Liver (tissue), 9 donors: ENCODE data around the gene EBF3. TPM values are rescaled to one million over a fixed set of nuclear protein-coding genes. Genes with fewer than 3 reads are reported as not detected.

ENCODE experiments used
- DNase-seq: peaks from one replicate; pipeline ENCODE4 v3.0.0-alpha.2; 2017; ENCODE audit warnings: low spot score
- H3K27ac ChIP-seq, 2 donors: one replicate each; pipeline ENCODE4 v1.7.0; 2013; ENCODE audit warnings: inconsistent platforms in 2 of 2, low read length in 2 of 2, control low read depth in 1 of 2, low read depth in 1 of 2, mild to moderate bottlenecking in 1 of 2
- H3K27me3 ChIP-seq, 4 donors: one replicate each; pipeline versions ENCODE4 v1.6.1 to v1.7.0; 2013; ENCODE audit warnings: low read length in 3 of 4, inconsistent platforms in 1 of 4, mild to moderate bottlenecking in 1 of 4, moderate library complexity in 1 of 4; ENCODE audit not compliant: control insufficient read depth in 4 of 4, insufficient read depth in 4 of 4
- H3K36me3 ChIP-seq, 4 donors: one replicate each; pipeline versions ENCODE4 v1.6.1 to v1.7.0; 2013; ENCODE audit warnings: low read length in 3 of 4, mild to moderate bottlenecking in 3 of 4, low read depth in 1 of 4, moderate library complexity in 1 of 4; ENCODE audit not compliant: control insufficient read depth in 4 of 4, insufficient read depth in 3 of 4
- H3K4me1 ChIP-seq, 4 donors: one replicate each; pipeline versions ENCODE4 v1.6.1 to v1.7.0; 2013; ENCODE audit warnings: low read length in 3 of 4, mild to moderate bottlenecking in 3 of 4, moderate library complexity in 1 of 4; ENCODE audit not compliant: control insufficient read depth in 4 of 4, insufficient read depth in 4 of 4
- H3K4me3 ChIP-seq, 3 donors: one replicate each; pipeline versions ENCODE4 v1.6.1 to v1.7.0; 2013; ENCODE audit warnings: low read length in 3 of 3, control low read depth in 1 of 3, low read depth in 1 of 3, mild to moderate bottlenecking in 1 of 3
- H3K9ac ChIP-seq, 2 donors: one replicate each; pipeline ENCODE4 v1.7.0; 2013; ENCODE audit warnings: low read length in 2 of 2, mild to moderate bottlenecking in 2 of 2, moderate library complexity in 2 of 2, control low read depth in 1 of 2, low read depth in 1 of 2
- H3K9me3 ChIP-seq, 4 donors: one replicate each; pipeline versions ENCODE4 v1.6.1 to v1.7.0; 2013; ENCODE audit warnings: low read length in 3 of 4; ENCODE audit not compliant: control insufficient read depth in 4 of 4
- EGR1 ChIP-seq, 2 donors: IDR thresholded peaks; 2 replicates each; pipeline ENCODE4 v1.6.1; 2016 to 2018; ENCODE audit warnings: antibody characterized with exemption in 2 of 2, low read depth in 2 of 2
- FOXA1 ChIP-seq: IDR thresholded peaks from 2 replicates; pipeline ENCODE4 v1.6.1; 2016; ENCODE audit warnings: antibody characterized with exemption
- FOXA2 ChIP-seq: IDR thresholded peaks from 2 replicates; pipeline ENCODE4 v1.6.1; 2016; ENCODE audit warnings: antibody characterized with exemption
- GABPA ChIP-seq, 2 donors: IDR thresholded peaks in 1 of 2; conservative IDR thresholded peaks in 1 of 2; 2 replicates each; pipeline ENCODE4 v1.6.1; 2016; ENCODE audit warnings: antibody characterized with exemption in 2 of 2, mild to moderate bottlenecking in 1 of 2, moderate library complexity in 1 of 2
- HNF4A ChIP-seq, 2 donors: conservative IDR thresholded peaks; 2 replicates each; pipeline ENCODE4 v1.6.1; 2016; ENCODE audit warnings: antibody characterized with exemption in 2 of 2, mild to moderate bottlenecking in 2 of 2
- HNF4G ChIP-seq: IDR thresholded peaks from 2 replicates; pipeline ENCODE4 v1.6.1; 2016; ENCODE audit warnings: antibody characterized with exemption
- JUND ChIP-seq, 2 donors: IDR thresholded peaks; 2 replicates each; pipeline ENCODE4 v1.6.1; 2016; ENCODE audit warnings: antibody characterized with exemption in 2 of 2
- NR2F2 ChIP-seq: IDR thresholded peaks from 2 replicates; pipeline ENCODE4 v1.6.1; 2016; ENCODE audit warnings: antibody characterized with exemption
- RAD21 ChIP-seq, 2 donors: IDR thresholded peaks; 2 replicates each; pipeline ENCODE4 v1.6.1; 2016; ENCODE audit warnings: antibody characterized with exemption in 2 of 2, mild to moderate bottlenecking in 2 of 2
- RXRA ChIP-seq, 2 donors: IDR thresholded peaks; 2 replicates each; pipeline ENCODE4 v1.6.1; 2017 to 2018; ENCODE audit warnings: antibody characterized with exemption in 2 of 2, mild to moderate bottlenecking in 1 of 2
- TAF1 ChIP-seq: conservative IDR thresholded peaks from 2 replicates; pipeline ENCODE4 v1.6.1; 2016; ENCODE audit warnings: antibody characterized with exemption, mild to moderate bottlenecking
- YY1 ChIP-seq: IDR thresholded peaks from 2 replicates; pipeline ENCODE4 v1.6.1; 2016; ENCODE audit warnings: antibody characterized with exemption, mild to moderate bottlenecking
- WGBS: extraction: QIAGEN DNeasy Blood & Tissue Kit; methylation state at CpG from one replicate; pipeline ENCODE4 v1.1.7; 2013; 5-methylcytosine and 5-hydroxymethylcytosine counted together
- polyA plus RNA-seq, 2 donors: library from polyadenylated mRNA; stranded (reverse) in 1 of 2; unstranded in 1 of 2; fragments of 200-250 nt in 1 of 2; fragments of >200 nt in 1 of 2; fragmentation: Nextera tagmentation in 1 of 2; extraction: Ambion mirVana in 1 of 2; gene quantifications; one replicate each; pipeline versions ENCODE4 v1.2.1 to v1.2.3, GENCODE V29; 2013 to 2015
- total RNA-seq, 2 donors: library from RNA; depleted of rRNA; stranded (reverse); fragments of >200 nt; gene quantifications; one replicate each; pipeline ENCODE4 v1.2.3, GENCODE V29; 2014
- TF ChIP-seq, protein P1 (sequence below): IDR thresholded peaks from 2 replicates; pipeline ENCODE4 v1.6.1; 2016; ENCODE audit warnings: antibody characterized with exemption
- TF ChIP-seq, protein P2 (sequence below): IDR thresholded peaks from 2 replicates; pipeline ENCODE4 v1.6.1; 2016; ENCODE audit warnings: antibody characterized with exemption, mild to moderate bottlenecking
- TF ChIP-seq, protein P3 (sequence below): IDR thresholded peaks from 2 replicates; pipeline ENCODE4 v1.6.1; 2016; ENCODE audit warnings: antibody characterized with exemption
- TF ChIP-seq, protein P4 (sequence below): IDR thresholded peaks from 2 replicates; pipeline ENCODE4 v1.6.1; 2016; ENCODE audit warnings: antibody characterized with exemption
- TF ChIP-seq, protein P5 (sequence below): fragments of 150-350 bp; IDR thresholded peaks from 2 replicates; pipeline ENCODE4 v1.5.1; 2017; ENCODE audit warnings: improper control_type of control experiment, low read depth, low read length; ENCODE audit not compliant: missing input control
- donor health status: healthy.
- donor health status: healthy.
- donor health status: healthy.
- donor health status: healthy.
- donor health status: healthy.

EBF3 gene
- total and polyA plus RNA-seq, 4 donors, result 0.02 to 0.08 TPM; not detected in 2

DNA sequence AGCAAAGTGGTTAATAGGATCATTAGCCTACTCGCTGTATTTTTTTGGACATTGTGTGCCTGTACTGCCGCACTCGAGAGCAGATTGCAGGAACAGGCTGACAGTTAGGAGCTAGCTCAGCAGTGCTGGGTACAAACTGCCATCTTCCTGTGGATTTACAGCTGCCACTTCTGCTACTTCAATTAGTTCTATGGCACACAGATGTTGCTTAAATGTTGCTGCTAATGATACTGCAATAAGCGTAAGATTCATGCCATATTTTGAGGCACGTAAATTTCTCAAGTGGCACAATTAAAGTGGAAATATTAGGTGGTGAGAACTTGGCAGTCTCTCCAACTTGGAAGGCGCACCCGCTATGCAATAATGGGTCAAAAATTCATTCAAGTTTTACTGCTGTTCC is 171.9 kb downstream of the EBF3 start:
- 96% methylated on average over 7 of the region's 7 CpGs for WGBS
- H3K9me3 ChIP-seq, result peaks cover 0 to 6% (median 1%) of the 10 kb centered on the region in 4 donors

DNA sequence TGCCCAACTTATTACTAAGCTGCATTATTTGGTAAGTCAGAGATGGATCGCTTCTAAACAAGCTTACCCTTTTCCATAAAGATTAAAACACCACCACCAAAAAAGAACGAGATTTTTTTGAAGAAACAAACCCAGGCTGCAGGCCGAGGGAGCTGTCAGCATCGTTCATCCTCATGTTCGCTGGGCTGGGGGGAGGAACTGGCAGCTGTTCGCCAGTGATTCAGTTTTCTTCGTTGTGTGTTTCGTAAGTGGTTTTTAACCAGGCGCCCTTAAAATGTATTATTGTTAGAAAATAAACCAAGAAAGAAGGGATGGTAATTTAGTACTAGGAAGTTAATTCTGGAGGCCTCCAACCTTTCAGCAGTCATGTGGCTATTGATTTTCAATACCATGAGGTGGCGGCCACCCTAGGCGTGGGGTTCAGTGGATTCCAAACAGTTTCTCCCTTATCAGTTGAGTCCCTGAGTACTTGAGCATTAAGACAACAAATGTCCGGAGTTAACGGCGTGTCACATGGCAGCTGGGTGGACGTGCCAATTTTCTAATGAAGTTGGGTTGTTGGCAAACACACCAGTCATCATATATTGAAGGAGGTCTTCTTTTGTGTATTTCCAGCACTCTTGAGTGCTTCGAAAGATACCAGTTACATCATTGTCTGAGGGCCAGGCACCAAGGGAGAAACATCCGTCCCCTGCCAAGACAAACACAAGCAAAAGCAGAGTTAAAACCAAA is 173.2 kb downstream of the EBF3 start:
- TF ChIP-seq JUND (IDR thresholded peaks at IDR 0.05) (no peak), RXRA (IDR thresholded peaks at IDR 0.05) (no peak), HNF4A (conservative IDR thresholded peaks at IDR 0.05) (no peak), RAD21 (IDR thresholded peaks at IDR 0.05) (no peak), YY1 (no peak), NR2F2 (no peak), FOXA2 (no peak), EGR1 (IDR thresholded peaks at IDR 0.05; ENCODE audit: low read depth in 2 of 2) (no peak), TAF1 (no peak), HNF4G (no peak), FOXA1 (no peak), GABPA (IDR thresholded peaks at IDR 0.05 in 1 of 2, conservative IDR thresholded peaks at IDR 0.05 in 1 of 2) (no peak)
- TF ChIP-seq, protein P1, sequence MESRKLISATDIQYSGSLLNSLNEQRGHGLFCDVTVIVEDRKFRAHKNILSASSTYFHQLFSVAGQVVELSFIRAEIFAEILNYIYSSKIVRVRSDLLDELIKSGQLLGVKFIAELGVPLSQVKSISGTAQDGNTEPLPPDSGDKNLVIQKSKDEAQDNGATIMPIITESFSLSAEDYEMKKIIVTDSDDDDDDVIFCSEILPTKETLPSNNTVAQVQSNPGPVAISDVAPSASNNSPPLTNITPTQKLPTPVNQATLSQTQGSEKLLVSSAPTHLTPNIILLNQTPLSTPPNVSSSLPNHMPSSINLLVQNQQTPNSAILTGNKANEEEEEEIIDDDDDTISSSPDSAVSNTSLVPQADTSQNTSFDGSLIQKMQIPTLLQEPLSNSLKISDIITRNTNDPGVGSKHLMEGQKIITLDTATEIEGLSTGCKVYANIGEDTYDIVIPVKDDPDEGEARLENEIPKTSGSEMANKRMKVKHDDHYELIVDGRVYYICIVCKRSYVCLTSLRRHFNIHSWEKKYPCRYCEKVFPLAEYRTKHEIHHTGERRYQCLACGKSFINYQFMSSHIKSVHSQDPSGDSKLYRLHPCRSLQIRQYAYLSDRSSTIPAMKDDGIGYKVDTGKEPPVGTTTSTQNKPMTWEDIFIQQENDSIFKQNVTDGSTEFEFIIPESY, result no peak
- TF ChIP-seq, protein P2, sequence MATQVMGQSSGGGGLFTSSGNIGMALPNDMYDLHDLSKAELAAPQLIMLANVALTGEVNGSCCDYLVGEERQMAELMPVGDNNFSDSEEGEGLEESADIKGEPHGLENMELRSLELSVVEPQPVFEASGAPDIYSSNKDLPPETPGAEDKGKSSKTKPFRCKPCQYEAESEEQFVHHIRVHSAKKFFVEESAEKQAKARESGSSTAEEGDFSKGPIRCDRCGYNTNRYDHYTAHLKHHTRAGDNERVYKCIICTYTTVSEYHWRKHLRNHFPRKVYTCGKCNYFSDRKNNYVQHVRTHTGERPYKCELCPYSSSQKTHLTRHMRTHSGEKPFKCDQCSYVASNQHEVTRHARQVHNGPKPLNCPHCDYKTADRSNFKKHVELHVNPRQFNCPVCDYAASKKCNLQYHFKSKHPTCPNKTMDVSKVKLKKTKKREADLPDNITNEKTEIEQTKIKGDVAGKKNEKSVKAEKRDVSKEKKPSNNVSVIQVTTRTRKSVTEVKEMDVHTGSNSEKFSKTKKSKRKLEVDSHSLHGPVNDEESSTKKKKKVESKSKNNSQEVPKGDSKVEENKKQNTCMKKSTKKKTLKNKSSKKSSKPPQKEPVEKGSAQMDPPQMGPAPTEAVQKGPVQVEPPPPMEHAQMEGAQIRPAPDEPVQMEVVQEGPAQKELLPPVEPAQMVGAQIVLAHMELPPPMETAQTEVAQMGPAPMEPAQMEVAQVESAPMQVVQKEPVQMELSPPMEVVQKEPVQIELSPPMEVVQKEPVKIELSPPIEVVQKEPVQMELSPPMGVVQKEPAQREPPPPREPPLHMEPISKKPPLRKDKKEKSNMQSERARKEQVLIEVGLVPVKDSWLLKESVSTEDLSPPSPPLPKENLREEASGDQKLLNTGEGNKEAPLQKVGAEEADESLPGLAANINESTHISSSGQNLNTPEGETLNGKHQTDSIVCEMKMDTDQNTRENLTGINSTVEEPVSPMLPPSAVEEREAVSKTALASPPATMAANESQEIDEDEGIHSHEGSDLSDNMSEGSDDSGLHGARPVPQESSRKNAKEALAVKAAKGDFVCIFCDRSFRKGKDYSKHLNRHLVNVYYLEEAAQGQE, result no peak
- TF ChIP-seq, protein P3, sequence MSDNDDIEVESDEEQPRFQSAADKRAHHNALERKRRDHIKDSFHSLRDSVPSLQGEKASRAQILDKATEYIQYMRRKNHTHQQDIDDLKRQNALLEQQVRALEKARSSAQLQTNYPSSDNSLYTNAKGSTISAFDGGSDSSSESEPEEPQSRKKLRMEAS, result no peak
- TF ChIP-seq, protein P4, sequence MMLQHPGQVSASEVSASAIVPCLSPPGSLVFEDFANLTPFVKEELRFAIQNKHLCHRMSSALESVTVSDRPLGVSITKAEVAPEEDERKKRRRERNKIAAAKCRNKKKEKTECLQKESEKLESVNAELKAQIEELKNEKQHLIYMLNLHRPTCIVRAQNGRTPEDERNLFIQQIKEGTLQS, result no peak
- Histone ChIP-seq H3K9ac (no peak overlapping the region), H3K36me3 (no peaks in the 10 kb centered on the region), H3K9me3 (peaks cover 0 to 6% (median 1%) of the 10 kb centered on the region in 4 donors), H3K27me3 (no peaks in the 10 kb centered on the region), H3K4me3 (no peak overlapping the region), H3K27ac (no peak overlapping the region), H3K4me1 (peaks cover 0 to 5% (median 0%) of the 10 kb centered on the region in 4 donors)
- no peak for DNase-seq
- WGBS, result 83% methylated on average over 17 of the region's 17 CpGs

More for the DNA sequence above, 171.9 kb downstream of the EBF3 start:
- no peak overlapping the region for H3K4me3 ChIP-seq
- H3K4me1 ChIP-seq, result peaks cover 0 to 5% (median 0%) of the 10 kb centered on the region in 4 donors
- H3K27me3 ChIP-seq, result no peaks in the 10 kb centered on the region
- TF ChIP-seq JUND (IDR thresholded peaks at IDR 0.05), result no peak
- no peak for TF ChIP-seq FOXA2
- no peak for TF ChIP-seq TAF1
- TF ChIP-seq, protein P1, result no peak
- TF ChIP-seq GABPA (IDR thresholded peaks at IDR 0.05 in 1 of 2, conservative IDR thresholded peaks at IDR 0.05 in 1 of 2), result no peak
- TF ChIP-seq, protein P5, sequence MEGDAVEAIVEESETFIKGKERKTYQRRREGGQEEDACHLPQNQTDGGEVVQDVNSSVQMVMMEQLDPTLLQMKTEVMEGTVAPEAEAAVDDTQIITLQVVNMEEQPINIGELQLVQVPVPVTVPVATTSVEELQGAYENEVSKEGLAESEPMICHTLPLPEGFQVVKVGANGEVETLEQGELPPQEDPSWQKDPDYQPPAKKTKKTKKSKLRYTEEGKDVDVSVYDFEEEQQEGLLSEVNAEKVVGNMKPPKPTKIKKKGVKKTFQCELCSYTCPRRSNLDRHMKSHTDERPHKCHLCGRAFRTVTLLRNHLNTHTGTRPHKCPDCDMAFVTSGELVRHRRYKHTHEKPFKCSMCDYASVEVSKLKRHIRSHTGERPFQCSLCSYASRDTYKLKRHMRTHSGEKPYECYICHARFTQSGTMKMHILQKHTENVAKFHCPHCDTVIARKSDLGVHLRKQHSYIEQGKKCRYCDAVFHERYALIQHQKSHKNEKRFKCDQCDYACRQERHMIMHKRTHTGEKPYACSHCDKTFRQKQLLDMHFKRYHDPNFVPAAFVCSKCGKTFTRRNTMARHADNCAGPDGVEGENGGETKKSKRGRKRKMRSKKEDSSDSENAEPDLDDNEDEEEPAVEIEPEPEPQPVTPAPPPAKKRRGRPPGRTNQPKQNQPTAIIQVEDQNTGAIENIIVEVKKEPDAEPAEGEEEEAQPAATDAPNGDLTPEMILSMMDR, result no peak
- no peak for TF ChIP-seq NR2F2
- H3K27ac ChIP-seq, result no peak overlapping the region
- H3K9ac ChIP-seq, result no peak overlapping the region
- DNase-seq, result no peak
- H3K36me3 ChIP-seq, result no peaks in the 10 kb centered on the region
